ENCODE data around the gene MED12.

GRCh38 chrX:71131510-71131909 is 13.1 kb downstream of the MED12 start:
- TF ChIP-seq CTCF (IDR thresholded peaks at IDR 0.05) (no peak), POLR2A (IDR thresholded peaks at IDR 0.05) (no peak)
